Fibroblast of the conjunctiva (primary cell): ENCODE measurements around the gene BBS7.
A peak's percentile ranks its signal among the peaks of the same experiment; 100 is the strongest.

Source experiments
- DNase-seq: peaks from one replicate; pipeline ENCODE4 v3.0.0-alpha.2; 2010; ENCODE audit warnings: low read depth

The BBS7 gene

GRCh38 chr4:121827853-121828252 is 42.4 kb downstream of the BBS7 start:
- DNase-seq, result peak; percentile 12

- no peak for DNase-seq
Observed at GRCh38 chr4:121824950-121825349, 45.3 kb downstream of the BBS7 start.

- DNase-seq, result no peak
Observed at GRCh38 chr4:121824171-121824527, 46.1 kb downstream of the BBS7 start.

GRCh38 chr4:121823505-121824170 is 46.6 kb downstream of the BBS7 start, which contains the start of gene CCNA2:
Gene CCNA2, minus strand, starts transcription at chr4:121823883. Its CDS starts 255 bp downstream, at chr4:121823628.
- DNase-seq, result peak; percentile 95

- DNase-seq, result no peak
Observed at GRCh38 chr4:121822796-121823504, 47.3 kb downstream of the BBS7 start.

- DNase-seq, result no peak
Observed at GRCh38 chr4:121822047-121822446, 48.2 kb downstream of the BBS7 start.

- DNase-seq, result no peak
Observed at GRCh38 chr4:121819216-121819965, 50.9 kb downstream of the BBS7 start.

- no peak for DNase-seq
Observed at GRCh38 chr4:121818215-121818614, 52.1 kb downstream of the BBS7 start.

- no peak for DNase-seq
Observed at GRCh38 chr4:121817701-121818100, 52.6 kb downstream of the BBS7 start.

GRCh38 chr4:121817006-121817405 is 53.3 kb downstream of the BBS7 start:
- DNase-seq, result no peak

GRCh38 chr4:121814756-121815155 is 55.5 kb downstream of the BBS7 start:
- no peak for DNase-seq

GRCh38 chr4:121811122-121811521 is 59.2 kb downstream of the BBS7 start:
- no peak for DNase-seq

- DNase-seq, result no peak
Observed at GRCh38 chr4:121806411-121806810, 63.9 kb downstream of the BBS7 start.

- no peak for DNase-seq
Observed at GRCh38 chr4:121801715-121802075, 68.6 kb downstream of the BBS7 start.

- DNase-seq, result peak; percentile 83
Observed at GRCh38 chr4:121800961-121801714, 69.1 kb downstream of the BBS7 start, which contains the start of gene EXOSC9. Gene EXOSC9, plus strand, starts transcription at chr4:121801323. Its CDS starts 102 bp downstream, at chr4:121801425.

- DNase-seq, result no peak
Observed at GRCh38 chr4:121800638-121800960, 69.7 kb downstream of the BBS7 start.

GRCh38 chr4:121799867-121800501 is 70.3 kb downstream of the BBS7 start:
- no peak for DNase-seq

- DNase-seq, result no peak
Observed at GRCh38 chr4:121799208-121799823, 71.0 kb downstream of the BBS7 start.

- DNase-seq, result no peak
Observed at GRCh38 chr4:121796283-121796682, 74.0 kb downstream of the BBS7 start.

GRCh38 chr4:121794505-121795188 is 75.6 kb downstream of the BBS7 start:
- no peak for DNase-seq

GRCh38 chr4:121792966-121793365 is 77.3 kb downstream of the BBS7 start:
- DNase-seq, result no peak
